ENCODE data around the gene VIPAS39.

The VIPAS39 gene

DNA sequence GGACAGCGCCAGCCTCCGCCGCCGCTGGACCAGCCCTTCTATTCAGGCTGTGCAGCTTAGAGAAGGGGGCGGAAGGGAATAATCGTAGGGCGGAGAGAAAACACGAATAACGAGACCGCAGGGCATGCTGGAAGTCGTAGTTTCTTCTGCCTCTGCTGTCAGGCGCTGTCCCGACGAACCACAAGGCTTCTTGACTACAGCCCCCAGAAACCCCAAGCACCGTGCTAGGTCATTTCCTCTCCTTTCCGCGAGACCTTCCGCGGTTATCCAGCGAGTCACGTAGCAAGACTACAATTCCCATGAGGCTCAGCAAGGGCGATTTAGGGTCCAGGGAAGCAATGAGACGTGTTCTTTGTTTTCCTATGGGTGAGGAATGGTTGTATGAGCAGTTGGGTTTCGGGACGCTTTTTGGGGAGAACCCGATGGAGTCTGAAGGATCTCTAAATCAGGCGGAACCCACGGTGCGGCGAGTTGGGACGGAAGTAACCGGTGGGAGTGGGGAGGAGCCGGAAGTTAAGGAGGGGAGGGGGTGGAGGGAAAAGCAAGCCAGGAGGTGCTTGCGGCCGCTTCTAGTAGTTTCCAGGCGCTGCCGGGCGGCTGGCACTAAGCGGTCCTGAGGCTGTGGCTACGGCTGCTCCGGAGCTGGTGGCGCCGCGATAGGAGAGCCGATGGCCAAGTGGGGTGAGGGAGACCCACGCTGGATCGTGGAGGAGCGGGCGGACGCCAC lies at the start of gene VIPAS39, which contains the start of gene AHSA1:
Gene VIPAS39, minus strand, starts transcription at position 80 of the 727 bp plus-strand sequence. CDS start 3,499 bp downstream, outside the sequence.
Gene AHSA1, plus strand, starts transcription at position 572 of the 727 bp plus-strand sequence. Its CDS starts 97 bp downstream, at position 669.
- DNase-seq (ENCODE audit: low spot score): peak; percentile 94

GRCh38 chr14:77505031-77505430 lies 47.6 kb upstream of the VIPAS39 start:
- no peak for DNase-seq (ENCODE audit: low spot score)

- no peak for DNase-seq (ENCODE audit: low spot score)
Measured at GRCh38 chr14:77503138-77503537, 45.7 kb upstream of the VIPAS39 start.

DNA sequence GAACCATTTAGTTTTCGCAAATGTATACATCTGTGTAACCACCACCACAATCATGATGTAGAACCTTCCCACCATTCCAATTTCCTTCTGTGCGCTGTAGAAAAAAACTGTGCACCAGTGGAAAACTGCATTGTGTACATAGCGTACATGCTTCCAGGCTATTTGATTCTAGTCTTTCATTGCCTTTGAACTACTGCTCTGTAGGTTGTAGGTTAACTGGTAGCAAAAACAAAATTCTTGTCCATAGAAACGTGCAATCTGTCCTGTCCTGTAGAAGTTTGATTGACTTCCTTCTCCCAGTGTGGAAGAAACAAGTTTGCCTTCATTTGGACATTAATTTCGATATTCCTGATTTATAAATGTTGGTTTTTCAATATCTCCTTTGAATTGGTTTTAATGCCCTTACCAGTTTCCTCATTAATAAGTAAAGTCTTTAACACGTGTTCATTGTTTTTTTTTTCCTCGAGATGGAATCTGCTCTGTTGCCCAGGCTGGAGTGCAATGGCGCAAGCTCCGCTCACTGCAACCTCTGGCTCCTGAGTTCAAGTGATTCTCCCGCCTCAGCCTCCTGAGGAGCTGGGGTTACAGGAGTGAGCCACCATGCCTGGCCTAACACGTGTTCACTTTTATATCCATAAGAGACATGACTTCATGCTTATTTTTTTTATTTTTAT lies 44.8 kb upstream of the VIPAS39 start:
- no peak for DNase-seq (ENCODE audit: low spot score)

DNA sequence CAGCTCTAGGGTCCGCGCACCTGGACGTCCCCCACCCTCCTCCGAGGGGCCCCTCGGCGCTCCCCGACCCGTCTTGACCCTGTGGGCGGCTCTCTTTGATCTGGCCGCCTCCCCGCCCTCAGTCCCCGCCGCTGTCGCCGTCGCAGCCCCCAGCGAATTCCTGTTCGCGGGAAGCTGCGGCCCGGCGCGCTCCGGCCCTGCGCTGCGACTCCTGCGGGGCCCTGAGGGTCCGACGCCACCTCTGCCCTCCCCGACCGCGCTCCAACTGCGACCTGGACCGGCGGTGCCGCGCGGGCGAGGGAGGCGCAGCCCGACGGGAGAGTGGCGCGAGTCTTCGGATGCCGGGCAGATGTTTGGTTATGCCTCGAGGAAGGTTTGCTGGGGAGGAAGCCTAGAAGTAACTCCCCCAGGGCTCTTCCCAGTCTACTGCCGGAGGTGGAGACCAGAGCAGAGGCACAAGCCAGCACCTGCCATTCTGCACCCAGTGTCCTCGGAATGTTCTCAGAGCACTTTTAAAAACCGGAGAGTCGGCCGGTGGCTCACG lies 41.7 kb upstream of the VIPAS39 start:
- DNase-seq (ENCODE audit: low spot score): no peak

DNA sequence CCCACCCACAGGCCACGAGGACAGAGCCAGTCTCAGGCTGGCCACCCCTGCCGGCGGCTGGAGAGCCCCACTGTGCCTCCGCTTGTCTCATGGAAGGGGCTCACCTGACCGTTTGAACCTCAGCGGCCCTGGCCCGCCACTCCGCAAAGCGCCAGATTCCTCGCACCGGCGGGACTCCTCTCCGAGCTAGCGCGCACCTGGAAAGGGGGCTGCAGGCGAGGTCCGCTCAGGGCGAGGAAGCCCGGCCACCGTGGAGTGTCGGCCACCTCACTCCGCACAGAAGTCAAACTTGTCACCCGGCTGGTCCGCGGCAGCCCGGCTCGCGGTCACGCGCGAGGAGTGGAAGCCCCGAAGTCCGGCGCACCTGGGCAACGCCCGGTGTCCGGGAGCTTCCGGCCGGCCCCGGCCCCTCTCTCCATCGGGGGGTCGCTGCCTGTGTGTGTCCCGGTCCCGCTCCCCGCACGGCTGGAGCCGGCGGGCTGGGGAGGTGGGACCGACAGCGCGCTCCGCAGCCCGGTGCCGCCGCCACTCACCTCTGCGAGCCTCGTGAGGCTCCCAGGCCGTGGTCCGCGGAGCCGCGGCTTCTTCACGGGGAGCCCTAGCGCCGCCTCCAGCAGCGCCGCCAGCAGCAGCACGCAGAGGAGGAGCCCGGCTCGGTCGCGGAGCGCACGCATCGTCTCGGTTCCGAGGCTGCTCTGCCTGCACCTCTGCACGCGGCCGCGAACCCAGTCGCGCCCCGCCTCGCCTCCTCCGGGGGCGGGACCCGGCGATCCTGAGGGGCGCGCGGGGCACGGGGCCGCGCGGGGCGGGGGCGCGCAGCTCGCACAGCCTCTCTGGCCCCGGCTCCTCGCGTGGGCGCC lies 40.9 kb upstream of the VIPAS39 start, which contains the start of gene ISM2:
Gene ISM2, minus strand, starts transcription at position 697 of the 860 bp plus-strand sequence. Its CDS starts 23 bp downstream, at position 674.
- peak; percentile 19 for DNase-seq (ENCODE audit: low spot score)

GRCh38 chr14:77495334-77495733 lies 37.9 kb upstream of the VIPAS39 start:
- no peak for DNase-seq (ENCODE audit: low spot score)

- DNase-seq (ENCODE audit: low spot score): no peak
Measured at GRCh38 chr14:77491056-77491455, 33.7 kb upstream of the VIPAS39 start.

DNA sequence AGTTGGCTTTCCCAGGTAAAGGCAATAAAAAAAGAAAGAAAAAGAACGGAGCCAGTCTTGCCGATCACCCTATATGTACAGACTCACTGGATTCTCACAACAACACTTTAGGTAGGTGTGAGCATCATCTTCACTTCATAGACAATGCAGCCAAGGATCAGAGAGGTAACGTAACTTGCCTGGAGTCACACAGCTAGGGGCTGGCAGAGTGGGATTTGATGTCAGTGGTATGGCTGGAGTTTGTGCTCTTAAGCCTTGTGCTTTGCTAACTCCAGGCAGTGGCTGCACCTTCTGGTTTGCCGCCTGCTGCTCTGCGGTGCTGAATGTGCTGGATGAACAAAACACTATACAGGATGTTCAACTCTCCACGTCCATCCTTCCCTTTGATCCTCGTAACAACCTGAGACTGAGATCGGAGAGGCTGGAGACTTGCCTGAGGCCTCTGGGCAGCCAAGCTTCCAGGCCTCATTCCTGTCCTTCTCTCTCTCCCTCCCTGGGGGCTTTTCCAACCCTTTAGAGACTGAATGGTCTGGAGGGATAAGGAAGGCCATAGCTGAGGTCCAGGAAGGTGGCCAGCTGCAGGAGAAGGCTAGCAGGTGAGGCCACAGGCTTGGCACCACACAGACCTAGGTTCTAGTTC lies 33.1 kb upstream of the VIPAS39 start:
- DNase-seq (ENCODE audit: low spot score): no peak

DNA sequence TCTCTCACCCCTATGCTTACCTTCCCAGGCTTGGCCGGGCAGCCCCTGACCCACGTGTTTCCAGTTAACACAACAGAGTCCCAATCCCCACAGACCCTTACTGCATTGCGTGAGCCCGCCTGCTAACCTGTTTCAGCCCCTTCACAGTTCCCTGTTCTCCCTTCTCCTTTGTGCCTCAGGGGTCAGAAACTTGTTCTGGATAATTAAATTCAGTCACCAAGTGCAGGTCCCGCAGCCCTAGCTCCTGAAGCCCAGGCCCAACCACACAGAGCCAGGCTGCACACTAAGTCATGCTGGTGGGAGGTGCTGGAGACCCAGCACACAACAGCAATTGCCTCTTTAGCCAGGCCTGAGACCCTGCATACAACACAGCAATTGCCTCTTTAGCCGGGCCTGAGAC lies 31.6 kb upstream of the VIPAS39 start:
- no peak for DNase-seq (ENCODE audit: low spot score)

DNA sequence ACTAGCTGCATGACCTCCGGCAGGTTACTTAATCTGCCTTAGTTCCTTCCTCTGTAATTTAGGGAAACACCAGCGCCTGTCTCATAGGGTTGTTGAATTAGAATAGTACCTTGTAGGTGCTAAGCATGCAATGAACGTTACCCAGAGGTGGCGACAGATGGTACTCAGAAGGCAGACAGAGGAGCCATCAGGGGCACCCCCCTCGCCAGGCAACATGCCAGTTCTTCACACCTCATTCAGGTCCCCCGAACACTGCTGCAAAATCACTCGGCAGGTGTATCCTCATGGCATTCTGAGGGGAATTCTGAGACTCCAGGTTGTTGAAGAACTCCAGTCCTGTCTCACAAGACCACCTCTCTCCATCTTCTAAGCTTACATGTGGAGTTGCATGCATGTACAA lies 31.2 kb upstream of the VIPAS39 start:
- no peak for DNase-seq (ENCODE audit: low spot score)

DNA sequence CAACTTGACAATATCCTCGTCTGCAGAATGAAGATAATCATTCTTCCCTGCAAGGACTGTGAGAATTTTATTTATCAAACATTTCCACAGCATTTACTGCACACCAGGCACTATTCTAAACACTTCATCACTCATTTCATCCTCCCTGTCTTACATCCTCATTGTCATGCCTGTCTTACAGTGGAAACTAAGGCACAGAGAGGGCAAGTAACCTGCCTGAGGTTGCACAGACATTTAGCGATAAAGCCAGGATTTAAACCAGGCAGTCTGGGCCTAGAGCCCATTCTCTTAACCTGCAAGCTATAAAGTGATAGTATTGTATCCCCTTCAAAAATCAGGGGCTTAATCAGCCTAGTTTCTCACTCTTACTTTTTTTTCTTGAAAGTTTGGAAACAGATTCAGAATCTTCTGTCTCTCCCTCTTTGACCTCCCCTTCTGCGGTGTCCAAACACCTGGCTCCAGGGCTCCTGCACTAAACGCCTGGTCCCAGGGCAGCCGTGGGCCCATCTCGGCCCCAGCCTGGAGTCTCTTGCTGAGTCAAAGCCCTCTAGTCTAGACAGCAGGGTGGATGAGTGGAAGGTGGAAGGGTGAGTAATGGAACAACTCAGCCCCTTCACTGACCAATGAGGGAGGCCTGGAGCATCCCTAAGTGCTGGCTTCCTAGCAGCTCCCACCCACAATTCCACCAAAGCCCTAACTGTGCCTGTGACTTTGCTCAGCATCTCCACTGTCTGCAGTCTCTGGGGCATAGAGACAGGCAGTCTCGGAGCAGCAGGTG lies 28.7 kb upstream of the VIPAS39 start:
- no peak for DNase-seq (ENCODE audit: low spot score)

- DNase-seq (ENCODE audit: low spot score): no peak
Measured at GRCh38 chr14:77485256-77485655, 27.9 kb upstream of the VIPAS39 start.

GRCh38 chr14:77482422-77482821 lies 25.0 kb upstream of the VIPAS39 start:
- DNase-seq (ENCODE audit: low spot score): no peak

DNA sequence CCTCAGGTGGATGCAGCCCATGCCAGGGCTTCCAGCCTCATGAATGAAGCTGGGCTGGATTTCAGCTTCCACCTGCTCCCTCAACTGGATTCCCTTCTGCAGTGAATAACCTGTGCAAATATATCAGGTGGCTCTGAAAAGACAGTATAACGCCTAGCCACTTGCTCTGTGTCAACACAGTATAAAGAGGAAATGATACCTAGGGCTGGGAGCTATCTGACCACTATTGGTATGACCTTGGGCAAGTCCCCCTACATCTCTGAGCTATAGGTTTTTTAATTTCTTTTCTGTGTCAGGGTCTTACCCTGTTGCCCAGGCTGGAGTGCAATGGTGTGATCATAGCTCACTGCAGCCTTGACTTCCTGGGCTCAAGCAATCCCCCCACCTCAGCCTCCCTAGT lies 21.4 kb upstream of the VIPAS39 start:
- DNase-seq (ENCODE audit: low spot score): no peak

- no peak for DNase-seq (ENCODE audit: low spot score)
Measured at GRCh38 chr14:77478029-77478428, 20.6 kb upstream of the VIPAS39 start.

DNA sequence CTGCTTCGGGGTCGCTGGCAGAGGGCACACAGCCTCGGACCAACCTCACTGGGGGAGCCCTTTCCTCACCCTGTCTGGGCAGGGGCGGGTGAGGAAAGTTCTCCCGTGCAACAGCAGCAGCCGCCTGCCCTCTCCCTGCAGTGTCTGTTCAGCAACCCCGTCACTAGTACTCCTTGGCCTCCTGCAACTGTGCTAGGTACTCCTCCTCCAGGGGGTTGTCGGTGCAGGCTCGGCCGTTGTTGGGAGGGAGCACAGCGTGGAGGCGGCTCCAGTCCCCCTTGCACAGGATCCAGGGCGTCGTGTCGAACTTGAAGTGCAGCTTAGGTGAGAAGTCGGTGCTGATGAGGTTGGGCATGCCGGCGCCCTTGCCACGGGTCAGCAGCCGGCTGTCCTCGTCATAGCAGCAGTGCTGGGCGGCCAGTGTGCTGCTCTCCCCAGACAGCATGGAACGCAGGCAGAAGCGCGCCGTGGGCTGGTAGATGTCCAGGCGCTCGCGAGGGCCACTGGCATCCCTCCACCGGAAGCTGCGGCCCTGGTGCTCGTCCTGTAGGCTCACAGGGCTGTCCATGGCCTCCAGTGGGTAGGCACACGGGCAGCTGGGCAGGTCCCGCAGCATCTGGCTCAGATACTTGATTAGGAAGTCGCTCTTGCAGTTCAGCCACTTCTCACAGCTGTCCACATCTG lies 18.2 kb upstream of the VIPAS39 start:
- DNase-seq (ENCODE audit: low spot score): no peak

GRCh38 chr14:77474479-77475177 lies 17.2 kb upstream of the VIPAS39 start:
- no peak for DNase-seq (ENCODE audit: low spot score)

- no peak for DNase-seq (ENCODE audit: low spot score)
Measured at GRCh38 chr14:77473921-77474320, 16.5 kb upstream of the VIPAS39 start.

Data from CD4-positive, alpha-beta T cell treated with Interleukin-15 for 4 hours (primary cell).